Esophagus squamous epithelium (tissue), 4 donors: Measurements from ENCODE around the gene SGMS1.
"Not testable (repeated sequence)": the region's sequence is repeated elsewhere in the genome, so short reads cannot be mapped to it uniquely, and the experiment has no call there.

Source experiments
- POLR2A ChIP-seq, 4 donors: fragments of 450-650 bp; IDR thresholded peaks; one replicate each; pipeline ENCODE4 v1.6.1; 2017; ENCODE audit warnings: antibody characterized with exemption in 4 of 4, mild to moderate bottlenecking in 4 of 4, moderate library complexity in 3 of 4
- TF ChIP-seq, protein P1 (sequence below), 6 experiments: fragments of 450-650 bp in 4 of 6; fragments of 200-600 bp in 2 of 6; sonication (generic) in 2 of 6; IDR thresholded peaks; one replicate each; pipeline ENCODE4 v1.5.1; 2016 to 2019; ENCODE audit warnings: antibody characterized with exemption in 6 of 6, mild to moderate bottlenecking in 4 of 6, moderate library complexity in 4 of 6

DNA sequence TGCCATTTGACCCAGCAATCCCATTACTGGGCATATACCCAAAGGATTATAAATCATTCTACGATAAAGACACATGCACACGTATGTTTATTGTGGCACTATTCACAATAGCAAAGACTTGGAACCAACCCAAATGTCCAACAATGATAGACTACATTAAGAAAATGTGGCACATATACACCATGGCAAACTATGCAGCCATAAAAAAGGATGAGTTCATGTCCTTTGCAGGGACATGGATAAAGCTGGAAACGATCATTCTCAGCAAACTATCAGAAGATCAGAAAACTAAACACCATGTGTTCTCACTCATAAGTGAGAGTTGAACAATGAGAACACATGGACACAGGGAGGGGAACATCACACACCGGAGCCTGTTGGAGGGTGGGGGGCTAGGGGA lies 257.3 kb downstream of the SGMS1 start:
- TF ChIP-seq, protein P1, sequence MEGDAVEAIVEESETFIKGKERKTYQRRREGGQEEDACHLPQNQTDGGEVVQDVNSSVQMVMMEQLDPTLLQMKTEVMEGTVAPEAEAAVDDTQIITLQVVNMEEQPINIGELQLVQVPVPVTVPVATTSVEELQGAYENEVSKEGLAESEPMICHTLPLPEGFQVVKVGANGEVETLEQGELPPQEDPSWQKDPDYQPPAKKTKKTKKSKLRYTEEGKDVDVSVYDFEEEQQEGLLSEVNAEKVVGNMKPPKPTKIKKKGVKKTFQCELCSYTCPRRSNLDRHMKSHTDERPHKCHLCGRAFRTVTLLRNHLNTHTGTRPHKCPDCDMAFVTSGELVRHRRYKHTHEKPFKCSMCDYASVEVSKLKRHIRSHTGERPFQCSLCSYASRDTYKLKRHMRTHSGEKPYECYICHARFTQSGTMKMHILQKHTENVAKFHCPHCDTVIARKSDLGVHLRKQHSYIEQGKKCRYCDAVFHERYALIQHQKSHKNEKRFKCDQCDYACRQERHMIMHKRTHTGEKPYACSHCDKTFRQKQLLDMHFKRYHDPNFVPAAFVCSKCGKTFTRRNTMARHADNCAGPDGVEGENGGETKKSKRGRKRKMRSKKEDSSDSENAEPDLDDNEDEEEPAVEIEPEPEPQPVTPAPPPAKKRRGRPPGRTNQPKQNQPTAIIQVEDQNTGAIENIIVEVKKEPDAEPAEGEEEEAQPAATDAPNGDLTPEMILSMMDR (IDR thresholded peaks at IDR 0.05) = not testable (repeated sequence)
- TF ChIP-seq POLR2A (IDR thresholded peaks at IDR 0.05) = not testable (repeated sequence)
